Stomach (tissue), 9 donors: Measurements from ENCODE around the gene CDCA5. TPM values are rescaled to one million over a fixed set of nuclear protein-coding genes. Genes with fewer than 3 reads are reported as not detected.

Experiments used
- DNase-seq, 2 donors: peaks; one replicate each; pipeline versions ENCODE4 v3.0.0 to v3.0.0-alpha.2; 2013 to 2019
- H3K27ac ChIP-seq, 5 donors: fragments of 200-600 bp in 4 of 5; sonication (generic) in 4 of 5; one replicate each; pipeline ENCODE4 v1.5.1; 2013 to 2019; ENCODE audit warnings: mild to moderate bottlenecking in 1 of 5, moderate library complexity in 1 of 5
- H3K27me3 ChIP-seq, 3 donors: fragments of 200-600 bp; sonication (generic); one replicate each; pipeline ENCODE4 v1.5.1; 2017 to 2019; ENCODE audit warnings: mixed run types in 1 of 3
- H3K36me3 ChIP-seq, 4 donors: fragments of 200-600 bp; sonication (generic); 1 replicate in 3 of 4; 2 replicates in 1 of 4; pipeline ENCODE4 v1.5.1; 2016 to 2019
- H3K4me1 ChIP-seq, 4 donors: fragments of 200-600 bp; sonication (generic); one replicate each; pipeline ENCODE4 v1.5.1; 2016 to 2019
- H3K4me3 ChIP-seq, 4 donors: fragments of 200-600 bp; sonication (generic) in 3 of 4; one replicate each; pipeline ENCODE4 v1.5.1; 2016 to 2019; ENCODE audit warnings: mild to moderate bottlenecking in 1 of 4
- H3K9me3 ChIP-seq, 4 donors: fragments of 200-600 bp; sonication (generic); one replicate each; pipeline ENCODE4 v1.5.1; 2016 to 2019
- EP300 ChIP-seq: sonication (generic); formaldehyde crosslinking; IDR thresholded peaks from one replicate; pipeline ENCODE4 v1.6.1; 2017; ENCODE audit warnings: antibody characterized with exemption
- POLR2A ChIP-seq, 4 donors: fragments of 450-650 bp; IDR thresholded peaks; one replicate each; pipeline ENCODE4 v1.6.1; 2016; ENCODE audit warnings: antibody characterized with exemption in 4 of 4, control low read depth in 2 of 4, mild to moderate bottlenecking in 1 of 4, moderate library complexity in 1 of 4
- POLR2AphosphoS5 ChIP-seq, 3 donors: sonication (generic); formaldehyde crosslinking; IDR thresholded peaks; one replicate each; pipeline ENCODE4 v1.6.1; 2016; ENCODE audit warnings: antibody characterized with exemption in 3 of 3
- WGBS, 5 donors: extraction: QIAGEN DNeasy Blood & Tissue Kit in 3 of 5; methylation state at CpG; one replicate each; pipeline versions ENCODE4 v1.1.5 to v1.1.7; 2013 to 2018; 5-methylcytosine and 5-hydroxymethylcytosine counted together
- intact Hi-C: fragments of 100-400 bp; cut with DNase I; formaldehyde crosslinking; loops from one replicate; pipeline ENCODE4 v1.15.1; 2023; ENCODE audit warnings: low total_unique reads
- polyA plus RNA-seq, 3 donors: library from polyadenylated mRNA; stranded (reverse); fragments of 200-250 nt; gene quantifications; one replicate each; pipeline ENCODE4 v1.2.3, GENCODE V29; 2013
- total RNA-seq, 5 donors: library from RNA; depleted of rRNA; stranded (reverse); fragments of >200 nt; gene quantifications; one replicate each; pipeline versions ENCODE4 v1.1.0 to v1.2.3, GENCODE V29; 2014 to 2016
- TF ChIP-seq, protein P1 (sequence below), 7 experiments: fragments of 450-650 bp in 4 of 7; fragments of 200-600 bp in 3 of 7; sonication (generic) in 3 of 7; IDR thresholded peaks; one replicate each; pipeline ENCODE4 v1.5.1; 2016 to 2019; ENCODE audit warnings: antibody characterized with exemption in 7 of 7, control low read depth in 2 of 7, mild to moderate bottlenecking in 1 of 7
- donor health status: healthy with polysubstance abuse.
- donor health status: Bipolar disorder and iron deficiency.
- donor health status: healthy.

CDCA5 gene
- total and polyA plus RNA-seq, 8 donors, result 1.4 to 9.1 (median 3.1) TPM

GRCh38 chr11:65118097-65118837, 34.4 kb upstream of the CDCA5 start:
- Histone ChIP-seq H3K27ac (peak overlapping the region in 4 of 5 donors; percentile 8 to 93 (median 90)), H3K4me3 (no peak overlapping the region), H3K27me3 (no peaks in the 10 kb centered on the region), H3K9me3 (no peaks in the 10 kb centered on the region), H3K36me3 (peaks cover 26 to 42% (median 39%) of the 10 kb centered on the region in 4 donors), H3K4me1 (peaks cover 33 to 75% (median 58%) of the 10 kb centered on the region in 4 donors)
- intact Hi-C loops, result no loop called here
- TF ChIP-seq, protein P1, sequence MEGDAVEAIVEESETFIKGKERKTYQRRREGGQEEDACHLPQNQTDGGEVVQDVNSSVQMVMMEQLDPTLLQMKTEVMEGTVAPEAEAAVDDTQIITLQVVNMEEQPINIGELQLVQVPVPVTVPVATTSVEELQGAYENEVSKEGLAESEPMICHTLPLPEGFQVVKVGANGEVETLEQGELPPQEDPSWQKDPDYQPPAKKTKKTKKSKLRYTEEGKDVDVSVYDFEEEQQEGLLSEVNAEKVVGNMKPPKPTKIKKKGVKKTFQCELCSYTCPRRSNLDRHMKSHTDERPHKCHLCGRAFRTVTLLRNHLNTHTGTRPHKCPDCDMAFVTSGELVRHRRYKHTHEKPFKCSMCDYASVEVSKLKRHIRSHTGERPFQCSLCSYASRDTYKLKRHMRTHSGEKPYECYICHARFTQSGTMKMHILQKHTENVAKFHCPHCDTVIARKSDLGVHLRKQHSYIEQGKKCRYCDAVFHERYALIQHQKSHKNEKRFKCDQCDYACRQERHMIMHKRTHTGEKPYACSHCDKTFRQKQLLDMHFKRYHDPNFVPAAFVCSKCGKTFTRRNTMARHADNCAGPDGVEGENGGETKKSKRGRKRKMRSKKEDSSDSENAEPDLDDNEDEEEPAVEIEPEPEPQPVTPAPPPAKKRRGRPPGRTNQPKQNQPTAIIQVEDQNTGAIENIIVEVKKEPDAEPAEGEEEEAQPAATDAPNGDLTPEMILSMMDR (IDR thresholded peaks at IDR 0.05), result no peak
- TF ChIP-seq EP300, result no peak
- no peak for TF ChIP-seq POLR2A (IDR thresholded peaks at IDR 0.05)
- no peak for TF ChIP-seq POLR2AphosphoS5 (IDR thresholded peaks at IDR 0.05)
- 77 to 85% (median 80%) methylated on average over 18 of the region's 18 CpGs for WGBS, 5 donors
- no peak for DNase-seq

GRCh38 chr11:65117206-65118096, 33.6 kb upstream of the CDCA5 start, which contains the start of gene ZNHIT2:
Gene ZNHIT2 (minus strand): TSS chr11:65117701. CDS start chr11:65117653, 48 bp downstream.
- Histone ChIP-seq H3K27me3 (peaks cover 0 to 4% (median 0%) of the 10 kb centered on the region in 3 donors), H3K9me3 (no peaks in the 10 kb centered on the region), H3K36me3 (peaks cover 26 to 42% (median 39%) of the 10 kb centered on the region in 4 donors), H3K27ac (peak within 1 kb of the TSS; percentile 84 to 93 (median 88)), H3K4me3 (peak within 1 kb of the TSS; percentile 82 to 91 (median 86)), H3K4me1 (peaks cover 41 to 75% (median 58%) of the 10 kb centered on the region in 4 donors)
- 0 to 1% (median 0%) methylated on average over 39 to 89 of the region's 89 CpGs for WGBS, 5 donors
- TF ChIP-seq EP300 (no peak), POLR2AphosphoS5 (IDR thresholded peaks at IDR 0.05) (peak; percentile 50 to 92 (median 80)), POLR2A (IDR thresholded peaks at IDR 0.05) (peak in 2 of 4 donors; percentile 30 to 31)
- TF ChIP-seq, protein P1 (IDR thresholded peaks at IDR 0.05), result peak in 5 of 7 experiments; percentile 85 to 98 (median 95)
- intact Hi-C loops, result no loop called here
- DNase-seq, result peak; percentile 100

GRCh38 chr11:65116370-65117205, 32.7 kb upstream of the CDCA5 start:
- H3K9me3 ChIP-seq, result no peaks in the 10 kb centered on the region
- peak in 1 of 3 donors; percentile 65 for TF ChIP-seq POLR2AphosphoS5 (IDR thresholded peaks at IDR 0.05)
- TF ChIP-seq EP300, result no peak
- TF ChIP-seq POLR2A (IDR thresholded peaks at IDR 0.05), result peak in 1 of 4 donors; percentile 22
- TF ChIP-seq, protein P1 (IDR thresholded peaks at IDR 0.05), result no peak
- 5 to 19% (median 14%) methylated on average over 43 to 68 of the region's 68 CpGs for WGBS, 5 donors
- H3K27me3 ChIP-seq, result peaks cover 0 to 4% (median 0%) of the 10 kb centered on the region in 3 donors
- peak overlapping the region; percentile 82 to 91 (median 86) for H3K4me3 ChIP-seq
- peaks cover 26 to 42% (median 39%) of the 10 kb centered on the region in 4 donors for H3K36me3 ChIP-seq
- intact Hi-C loops, result no loop called here
- H3K27ac ChIP-seq, result peak overlapping the region; percentile 84 to 93 (median 88)
- H3K4me1 ChIP-seq, result peaks cover 48 to 82% (median 64%) of the 10 kb centered on the region in 4 donors
- peak; percentile 42 to 75 for DNase-seq
